ENCODE measurements around the gene EFCAB12.
A peak's percentile ranks its signal among the peaks of the same experiment; 100 is the strongest.

EFCAB12 gene

DNA sequence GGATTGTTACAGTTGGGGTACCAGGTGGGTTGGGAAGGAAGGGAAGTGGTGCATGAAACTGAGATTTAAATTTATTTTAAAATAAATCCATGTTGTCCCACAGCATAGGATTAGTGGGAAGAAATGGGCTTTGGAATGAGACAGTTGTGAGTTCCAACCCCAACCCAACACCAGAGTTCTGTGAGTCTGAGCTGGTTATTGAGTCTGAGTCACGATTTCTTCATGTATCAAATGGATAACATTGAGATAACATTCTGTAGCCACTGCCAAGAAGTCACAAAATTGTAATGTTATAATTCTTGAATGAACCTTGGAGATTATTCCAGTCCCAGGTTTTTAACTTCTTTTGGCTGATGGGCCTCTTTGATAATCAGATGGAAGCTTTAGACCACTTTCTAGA lies 25.3 kb upstream of the EFCAB12 start:
- H2AK5ac ChIP-seq (ENCODE audit: low read length), result no peak overlapping the region
- H3K9me3 ChIP-seq (ENCODE audit: insufficient read depth, low read depth, low read length), result no peaks in the 10 kb centered on the region
- H3K4ac ChIP-seq (ENCODE audit: low read depth, low read length), result no peak overlapping the region
- no peak overlapping the region for H3K18ac ChIP-seq (ENCODE audit: low read length)
- H2AFZ ChIP-seq (ENCODE audit: insufficient read depth, low read length, poor library complexity), result no peak overlapping the region
- no peak overlapping the region for H2BK5ac ChIP-seq (ENCODE audit: low read depth, low read length, poor library complexity)
- no peak overlapping the region for H4K12ac ChIP-seq (ENCODE audit: low read depth, low read length)
- no peak overlapping the region for H2BK120ac ChIP-seq (ENCODE audit: insufficient read depth, low read length, poor library complexity)
- no peak overlapping the region for H3K4me2 ChIP-seq (ENCODE audit: low read length)
- no peak overlapping the region for H3K4me3 ChIP-seq (ENCODE audit: low read depth, low read length)
- no peak for DNase-seq
- H3K27ac ChIP-seq (ENCODE audit: low read depth, low read length), result no peak overlapping the region
- H3K23ac ChIP-seq (ENCODE audit: low read length), result no peak overlapping the region
- peaks cover 0 to 5% of the 10 kb centered on the region in 2 experiments for H3K36me3 ChIP-seq (ENCODE audit: control insufficient read depth in 1 of 2, insufficient read depth in 2 of 2, low read length in 2 of 2)
- H3K9ac ChIP-seq (ENCODE audit: low read length), result no peak overlapping the region
- H3K79me1 ChIP-seq (ENCODE audit: low read length), result no peaks in the 10 kb centered on the region
- no peak overlapping the region for H4K8ac ChIP-seq (ENCODE audit: low read depth, low read length)
- no peak overlapping the region for H2BK12ac ChIP-seq (ENCODE audit: low read length)
- H3K27me3 ChIP-seq (ENCODE audit: insufficient read depth, low read length), result no peaks in the 10 kb centered on the region
- H3K14ac ChIP-seq (ENCODE audit: low read length), result no peak overlapping the region
- no peaks in the 10 kb centered on the region for H3K4me1 ChIP-seq (ENCODE audit: control insufficient read depth in 1 of 2, insufficient read depth in 2 of 2, low read length in 2 of 2)
- WGBS (ENCODE audit: extremely low coverage, insufficient coverage, insufficient read length), result no CpG with 5 or more reads among the region's 1 CpG
- no peak overlapping the region for H4K91ac ChIP-seq (ENCODE audit: low read depth, low read length)
- H3K79me2 ChIP-seq (ENCODE audit: control insufficient read depth, insufficient read depth, low read length, poor library complexity), result no peaks in the 10 kb centered on the region

DNA sequence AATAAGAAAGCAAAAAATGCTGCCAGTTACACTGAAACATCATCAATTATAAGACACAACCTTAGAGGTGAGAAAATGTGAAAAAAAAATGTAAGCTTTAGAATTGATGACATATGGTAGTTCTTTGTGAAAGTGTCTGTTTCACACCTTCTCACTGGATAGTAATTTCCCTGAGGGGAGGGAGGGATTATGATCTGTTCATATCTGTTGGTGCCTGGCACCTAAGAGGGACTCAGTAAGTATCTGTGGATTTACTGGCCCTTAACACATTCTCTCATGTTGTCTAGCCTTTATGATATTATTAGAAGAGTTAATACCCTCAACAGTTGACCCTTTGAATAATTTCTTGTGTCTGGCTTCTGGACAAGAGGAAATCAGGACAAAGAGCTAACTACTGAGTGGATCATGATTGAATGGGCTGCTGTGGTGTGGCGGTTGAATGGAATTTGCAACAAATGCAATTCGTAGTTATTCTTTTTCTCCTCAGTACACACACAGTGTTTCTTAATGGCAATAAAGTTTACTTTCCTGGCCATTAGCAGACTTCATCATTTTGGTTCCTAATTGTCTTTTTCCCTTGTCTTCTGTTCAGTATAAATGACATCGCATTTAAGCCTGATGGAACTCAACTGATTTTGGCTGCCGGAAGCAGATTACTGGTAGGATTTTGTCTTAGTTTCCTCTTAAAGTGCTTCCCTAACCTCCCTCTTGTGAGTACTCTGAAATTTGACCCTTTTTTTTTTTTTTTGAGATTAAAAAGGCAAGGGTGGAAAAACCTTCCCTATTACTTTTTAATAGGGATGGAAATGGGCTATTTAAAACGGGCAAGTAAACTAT lies 21.1 kb upstream of the EFCAB12 start:
- Histone ChIP-seq H3K79me1 (ENCODE audit: low read length) (no peaks in the 10 kb centered on the region), H3K9ac (ENCODE audit: low read length) (no peak overlapping the region), H3K79me2 (ENCODE audit: control insufficient read depth, insufficient read depth, low read length, poor library complexity) (no peaks in the 10 kb centered on the region), H2BK120ac (ENCODE audit: insufficient read depth, low read length, poor library complexity) (no peak overlapping the region), H4K8ac (ENCODE audit: low read depth, low read length) (no peak overlapping the region), H3K14ac (ENCODE audit: low read length) (no peak overlapping the region), H4K91ac (ENCODE audit: low read depth, low read length) (no peak overlapping the region), H3K4me2 (ENCODE audit: low read length) (no peak overlapping the region), H3K23ac (ENCODE audit: low read length) (no peak overlapping the region), H2AFZ (ENCODE audit: insufficient read depth, low read length, poor library complexity) (no peak overlapping the region), H4K12ac (ENCODE audit: low read depth, low read length) (no peak overlapping the region), H2AK5ac (ENCODE audit: low read length) (no peak overlapping the region), H3K4me1 (ENCODE audit: control insufficient read depth in 1 of 2, insufficient read depth in 2 of 2, low read length in 2 of 2) (peaks cover 2% of the 10 kb centered on the region in 2 experiments), H3K9me3 (ENCODE audit: insufficient read depth, low read depth, low read length) (no peaks in the 10 kb centered on the region), H2BK5ac (ENCODE audit: low read depth, low read length, poor library complexity) (no peak overlapping the region), H3K4ac (ENCODE audit: low read depth, low read length) (no peak overlapping the region), H3K27ac (ENCODE audit: low read depth, low read length) (no peak overlapping the region), H3K18ac (ENCODE audit: low read length) (no peak overlapping the region), H2BK12ac (ENCODE audit: low read length) (no peak overlapping the region), H3K4me3 (ENCODE audit: low read depth, low read length) (no peak overlapping the region), H3K36me3 (ENCODE audit: control insufficient read depth in 1 of 2, insufficient read depth in 2 of 2, low read length in 2 of 2) (peaks cover 0 to 2% of the 10 kb centered on the region in 2 experiments), H3K27me3 (ENCODE audit: insufficient read depth, low read length) (no peaks in the 10 kb centered on the region)
- WGBS (ENCODE audit: extremely low coverage, insufficient coverage, insufficient read length), result no CpG with 5 or more reads among the region's 5 CpGs
- DNase-seq, result peak in 1 of 2 donors; percentile 21

DNA sequence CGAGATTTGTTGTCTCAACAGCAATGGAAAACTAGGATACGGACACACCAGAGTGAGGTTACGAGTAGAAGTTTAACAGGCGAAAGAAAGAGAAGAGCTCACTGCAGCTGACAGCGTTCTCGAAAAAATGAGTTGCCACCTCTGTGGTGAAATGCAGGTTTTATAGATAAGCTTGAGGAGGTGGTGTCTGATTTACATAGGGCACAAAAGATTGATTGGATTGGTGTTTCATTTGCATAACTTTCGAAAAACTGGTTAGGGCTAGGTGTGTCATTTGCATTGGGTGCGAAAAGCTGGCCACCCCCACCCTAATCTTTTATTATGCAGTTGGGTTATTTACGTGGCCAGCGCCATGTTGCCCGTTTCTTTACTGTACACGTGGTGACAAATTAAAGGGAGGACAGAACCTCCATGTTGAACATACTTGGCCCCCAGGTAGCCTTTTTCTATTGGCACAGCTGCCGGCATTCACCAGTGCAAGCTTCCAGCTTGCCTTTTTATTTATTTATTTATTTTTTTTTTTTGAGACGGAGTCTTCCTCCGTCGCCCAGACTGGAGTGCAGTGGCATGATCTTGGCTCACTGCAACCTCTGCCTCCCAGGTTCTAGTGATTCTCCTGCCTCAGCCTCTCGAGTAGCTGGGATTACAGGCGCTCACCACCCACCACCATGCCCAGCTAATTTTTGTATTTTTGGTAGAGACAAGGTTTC lies 19.9 kb upstream of the EFCAB12 start:
- no peak overlapping the region for H3K4me3 ChIP-seq (ENCODE audit: low read depth, low read length)
- no peak overlapping the region for H3K9ac ChIP-seq (ENCODE audit: low read length)
- H3K23ac ChIP-seq (ENCODE audit: low read length), result no peak overlapping the region
- no peaks in the 10 kb centered on the region for H3K27me3 ChIP-seq (ENCODE audit: insufficient read depth, low read length)
- H3K18ac ChIP-seq (ENCODE audit: low read length), result no peak overlapping the region
- H3K4ac ChIP-seq (ENCODE audit: low read depth, low read length), result no peak overlapping the region
- H3K27ac ChIP-seq (ENCODE audit: low read depth, low read length), result no peak overlapping the region
- H3K14ac ChIP-seq (ENCODE audit: low read length), result no peak overlapping the region
- H3K79me1 ChIP-seq (ENCODE audit: low read length), result no peaks in the 10 kb centered on the region
- no peak overlapping the region for H2BK12ac ChIP-seq (ENCODE audit: low read length)
- H2BK120ac ChIP-seq (ENCODE audit: insufficient read depth, low read length, poor library complexity), result no peak overlapping the region
- no peak overlapping the region for H2AK5ac ChIP-seq (ENCODE audit: low read length)
- no peak overlapping the region for H4K91ac ChIP-seq (ENCODE audit: low read depth, low read length)
- no peak overlapping the region for H3K4me2 ChIP-seq (ENCODE audit: low read length)
- H3K4me1 ChIP-seq (ENCODE audit: control insufficient read depth in 1 of 2, insufficient read depth in 2 of 2, low read length in 2 of 2), result peaks cover 2 to 4% of the 10 kb centered on the region in 2 experiments
- no peak overlapping the region for H4K8ac ChIP-seq (ENCODE audit: low read depth, low read length)
- peaks cover 0 to 2% of the 10 kb centered on the region in 2 experiments for H3K36me3 ChIP-seq (ENCODE audit: control insufficient read depth in 1 of 2, insufficient read depth in 2 of 2, low read length in 2 of 2)
- WGBS (ENCODE audit: extremely low coverage, insufficient coverage, insufficient read length), result no CpG with 5 or more reads among the region's 18 CpGs
- H4K12ac ChIP-seq (ENCODE audit: low read depth, low read length), result no peak overlapping the region
- no peaks in the 10 kb centered on the region for H3K79me2 ChIP-seq (ENCODE audit: control insufficient read depth, insufficient read depth, low read length, poor library complexity)
- no peak for DNase-seq
- H3K9me3 ChIP-seq (ENCODE audit: insufficient read depth, low read depth, low read length), result no peaks in the 10 kb centered on the region
- no peak overlapping the region for H2BK5ac ChIP-seq (ENCODE audit: low read depth, low read length, poor library complexity)
- no peak overlapping the region for H2AFZ ChIP-seq (ENCODE audit: insufficient read depth, low read length, poor library complexity)

DNA sequence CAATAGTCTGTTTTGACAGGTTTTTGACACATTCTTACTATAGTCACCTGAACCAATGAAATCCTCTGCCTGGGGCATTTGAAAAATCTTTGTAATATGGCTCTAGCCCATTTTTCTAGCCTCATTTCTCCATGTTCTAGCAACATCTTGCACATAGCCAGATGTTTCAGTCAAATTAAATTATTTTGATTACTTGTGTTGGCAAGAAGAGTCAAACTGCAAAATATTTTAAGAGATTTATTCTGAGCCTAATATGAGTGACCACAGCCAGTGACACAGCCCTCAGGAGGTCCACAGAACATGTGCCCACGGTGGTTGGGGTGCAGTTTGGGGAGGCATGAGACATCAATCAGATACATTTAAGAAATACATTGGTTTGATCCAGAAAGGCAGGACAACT lies 18.5 kb upstream of the EFCAB12 start:
- Histone ChIP-seq H3K79me1 (ENCODE audit: low read length) (no peaks in the 10 kb centered on the region), H2AK5ac (ENCODE audit: low read length) (no peak overlapping the region), H3K23ac (ENCODE audit: low read length) (no peak overlapping the region), H3K4me1 (ENCODE audit: control insufficient read depth in 1 of 2, insufficient read depth in 2 of 2, low read length in 2 of 2) (peaks cover 2 to 4% of the 10 kb centered on the region in 2 experiments), H3K4ac (ENCODE audit: low read depth, low read length) (no peak overlapping the region), H4K8ac (ENCODE audit: low read depth, low read length) (no peak overlapping the region), H4K91ac (ENCODE audit: low read depth, low read length) (no peak overlapping the region), H3K79me2 (ENCODE audit: control insufficient read depth, insufficient read depth, low read length, poor library complexity) (no peaks in the 10 kb centered on the region), H3K4me3 (ENCODE audit: low read depth, low read length) (no peak overlapping the region), H3K36me3 (ENCODE audit: control insufficient read depth in 1 of 2, insufficient read depth in 2 of 2, low read length in 2 of 2) (no peaks in the 10 kb centered on the region), H2AFZ (ENCODE audit: insufficient read depth, low read length, poor library complexity) (no peak overlapping the region), H2BK5ac (ENCODE audit: low read depth, low read length, poor library complexity) (no peak overlapping the region), H3K9ac (ENCODE audit: low read length) (no peak overlapping the region), H3K9me3 (ENCODE audit: insufficient read depth, low read depth, low read length) (no peaks in the 10 kb centered on the region), H2BK120ac (ENCODE audit: insufficient read depth, low read length, poor library complexity) (no peak overlapping the region), H3K4me2 (ENCODE audit: low read length) (no peak overlapping the region), H2BK12ac (ENCODE audit: low read length) (peak overlapping the region; percentile 71), H3K14ac (ENCODE audit: low read length) (no peak overlapping the region), H3K27me3 (ENCODE audit: insufficient read depth, low read length) (no peaks in the 10 kb centered on the region), H3K18ac (ENCODE audit: low read length) (no peak overlapping the region), H3K27ac (ENCODE audit: low read depth, low read length) (no peak overlapping the region), H4K12ac (ENCODE audit: low read depth, low read length) (no peak overlapping the region)
- no CpG with 5 or more reads among the region's 1 CpG for WGBS (ENCODE audit: extremely low coverage, insufficient coverage, insufficient read length)
- no peak for DNase-seq
